Measurements from ENCODE around the gene CCDC9.
A peak's percentile ranks its signal among the peaks of the same experiment; 100 is the strongest.
"Not testable (repeated sequence)": the region's sequence is repeated elsewhere in the genome, so short reads cannot be mapped to it uniquely, and the experiment has no call there.

The CCDC9 gene

DNA sequence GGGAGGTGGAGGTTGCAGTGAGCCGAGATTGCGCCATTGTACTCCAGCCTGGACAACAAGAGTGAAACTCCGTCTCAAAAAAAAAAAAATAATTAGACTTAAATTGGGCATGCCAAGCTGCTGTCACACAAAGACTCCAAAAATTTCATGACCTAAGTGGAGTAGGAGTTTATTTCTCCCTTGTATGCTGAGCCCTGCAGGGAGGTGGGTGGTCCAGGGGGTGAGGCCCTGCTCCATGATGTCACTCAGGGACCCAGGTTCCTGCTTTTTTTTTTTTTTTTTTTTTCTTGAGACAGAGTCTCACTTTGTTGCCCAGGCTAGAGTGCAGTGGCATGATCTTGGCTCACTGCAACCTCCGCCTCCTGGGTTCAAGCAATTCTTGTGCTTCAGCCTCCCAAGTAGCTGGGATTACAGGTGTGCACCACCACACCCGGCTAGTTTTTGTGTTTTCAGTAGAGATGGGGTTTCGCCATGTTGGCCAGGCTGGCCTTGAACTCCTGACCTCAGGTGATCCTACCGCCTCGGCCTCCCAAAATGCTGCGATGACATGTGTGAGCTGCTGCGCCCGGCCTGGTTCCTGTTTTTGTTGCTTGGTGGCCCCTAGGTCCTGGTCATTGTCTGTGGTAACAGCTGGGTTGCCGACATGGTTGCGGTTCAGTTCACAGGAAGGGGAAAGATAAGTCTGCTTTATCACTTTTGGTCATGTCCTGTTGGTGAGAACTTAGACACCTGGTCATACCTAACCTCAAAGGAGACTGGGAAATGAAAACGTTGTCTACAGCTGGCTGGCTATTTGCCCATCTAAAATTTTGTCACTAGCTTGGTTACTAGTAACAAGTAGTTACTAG lies 5.8 kb downstream of the CCDC9 start:
- not testable (repeated sequence) for DNase-seq (ENCODE audit: low read depth)

- DNase-seq (ENCODE audit: low read depth): no peak
These were observed 8.3 kb downstream of the CCDC9 start for GRCh38 chr19:47264629-47265028.

DNA sequence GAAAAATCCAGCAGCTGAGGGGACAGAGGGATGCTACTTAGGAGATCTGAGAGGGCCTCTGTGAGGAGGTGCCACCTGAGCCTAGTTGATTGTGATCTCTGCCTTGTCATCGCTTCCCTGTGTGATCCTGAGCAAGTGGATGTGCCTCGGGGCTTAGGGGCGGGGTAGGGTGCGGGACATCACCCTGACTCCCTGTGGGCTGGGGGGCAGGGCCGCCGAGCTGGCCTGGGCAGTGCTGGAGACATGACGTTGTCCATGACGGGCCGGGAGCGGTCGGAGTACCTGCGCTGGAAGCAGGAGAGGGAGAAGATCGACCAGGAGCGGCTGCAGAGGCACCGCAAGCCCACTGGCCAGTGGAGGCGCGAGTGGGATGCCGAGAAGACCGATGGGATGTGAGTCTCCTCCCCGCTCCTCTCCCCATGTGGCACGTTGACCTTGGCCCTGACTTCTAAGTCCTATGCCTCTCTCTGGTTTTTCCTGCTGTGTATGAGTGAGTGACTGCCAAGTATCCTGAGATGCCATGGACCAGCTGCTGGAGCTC lies 10.1 kb downstream of the CCDC9 start:
- no peak for DNase-seq (ENCODE audit: low read depth)

GRCh38 chr19:47267350-47267759 lies 11.0 kb downstream of the CCDC9 start:
- DNase-seq (ENCODE audit: low read depth): no peak

GRCh38 chr19:47268028-47268427 lies 11.7 kb downstream of the CCDC9 start:
- DNase-seq (ENCODE audit: low read depth): no peak

DNA sequence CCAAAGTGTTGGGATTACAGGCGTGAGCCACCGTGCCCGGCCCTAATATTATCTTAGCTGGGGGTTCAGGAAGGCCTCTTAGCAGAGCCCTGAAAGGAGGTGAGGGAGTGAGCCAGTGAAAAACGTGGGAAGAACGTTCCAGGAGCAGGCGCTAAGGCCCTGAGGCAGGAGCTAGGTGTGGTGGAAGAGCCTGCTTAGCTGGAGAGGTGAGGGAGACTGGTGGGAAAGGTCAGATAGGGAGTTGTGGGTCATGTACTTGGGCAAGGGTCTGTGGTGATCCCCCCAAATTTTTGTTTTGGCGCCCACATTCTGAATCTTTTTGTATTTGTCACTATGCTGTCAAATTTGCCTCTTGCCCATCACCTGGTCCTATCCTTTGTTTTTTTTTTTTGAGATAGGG lies 13.3 kb downstream of the CCDC9 start:
- DNase-seq (ENCODE audit: low read depth): no peak

GRCh38 chr19:47270408-47270807 lies 14.1 kb downstream of the CCDC9 start:
- DNase-seq (ENCODE audit: low read depth): no peak

- no peak for DNase-seq (ENCODE audit: low read depth)
These were observed 15.6 kb downstream of the CCDC9 start for GRCh38 chr19:47271949-47272348.

- no peak for DNase-seq (ENCODE audit: low read depth)
These were observed 16.4 kb downstream of the CCDC9 start for GRCh38 chr19:47272448-47273312.

GRCh38 chr19:47273313-47274070 lies 17.2 kb downstream of the CCDC9 start:
- DNase-seq (ENCODE audit: low read depth): peak; percentile 56

GRCh38 chr19:47274071-47274890 lies 18.0 kb downstream of the CCDC9 start, which contains the start of gene INAFM1:
Gene INAFM1, plus strand, starts transcription at chr19:47274885. Its CDS starts 35 bp downstream, at chr19:47274920.
- peak; percentile 100 for DNase-seq (ENCODE audit: low read depth)

DNA sequence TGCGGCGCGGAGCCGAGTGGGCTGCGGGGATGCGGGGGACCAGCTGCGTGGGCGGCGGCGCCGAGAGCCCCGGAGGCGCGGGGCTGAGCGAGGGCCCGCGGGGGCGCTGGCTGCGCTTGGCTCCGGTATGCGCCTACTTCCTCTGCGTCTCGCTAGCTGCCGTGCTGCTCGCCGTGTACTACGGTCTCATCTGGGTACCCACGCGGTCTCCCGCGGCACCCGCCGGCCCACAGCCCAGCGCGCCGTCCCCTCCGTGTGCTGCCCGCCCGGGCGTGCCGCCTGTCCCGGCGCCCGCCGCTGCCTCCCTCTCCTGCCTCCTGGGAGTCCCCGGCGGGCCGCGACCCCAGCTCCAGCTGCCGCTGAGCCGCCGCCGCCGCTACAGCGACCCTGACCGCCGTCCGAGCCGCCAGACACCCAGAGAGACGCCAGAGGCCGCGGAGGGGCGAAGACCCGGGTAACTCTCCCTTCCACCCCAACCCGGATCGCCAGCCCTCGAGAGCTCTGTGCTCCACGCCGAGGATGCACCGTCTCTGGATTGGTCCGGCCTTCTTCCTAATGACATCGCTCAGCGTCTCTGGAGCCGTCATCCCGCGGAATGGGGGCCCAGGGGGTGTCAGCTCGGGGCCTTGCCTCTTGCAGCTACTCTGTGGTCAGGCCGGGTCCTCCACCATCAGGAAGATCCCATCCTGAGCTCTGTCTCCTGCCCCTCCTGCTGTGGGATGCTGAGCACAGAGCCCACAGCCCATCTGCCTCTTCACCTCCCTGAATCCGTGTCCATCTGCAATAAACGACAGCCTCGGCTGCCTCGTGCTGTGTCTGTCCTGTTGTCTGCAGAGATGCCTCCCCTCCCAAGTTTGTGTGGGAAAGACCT lies 18.8 kb downstream of the CCDC9 start:
- no peak for DNase-seq (ENCODE audit: low read depth)

DNA sequence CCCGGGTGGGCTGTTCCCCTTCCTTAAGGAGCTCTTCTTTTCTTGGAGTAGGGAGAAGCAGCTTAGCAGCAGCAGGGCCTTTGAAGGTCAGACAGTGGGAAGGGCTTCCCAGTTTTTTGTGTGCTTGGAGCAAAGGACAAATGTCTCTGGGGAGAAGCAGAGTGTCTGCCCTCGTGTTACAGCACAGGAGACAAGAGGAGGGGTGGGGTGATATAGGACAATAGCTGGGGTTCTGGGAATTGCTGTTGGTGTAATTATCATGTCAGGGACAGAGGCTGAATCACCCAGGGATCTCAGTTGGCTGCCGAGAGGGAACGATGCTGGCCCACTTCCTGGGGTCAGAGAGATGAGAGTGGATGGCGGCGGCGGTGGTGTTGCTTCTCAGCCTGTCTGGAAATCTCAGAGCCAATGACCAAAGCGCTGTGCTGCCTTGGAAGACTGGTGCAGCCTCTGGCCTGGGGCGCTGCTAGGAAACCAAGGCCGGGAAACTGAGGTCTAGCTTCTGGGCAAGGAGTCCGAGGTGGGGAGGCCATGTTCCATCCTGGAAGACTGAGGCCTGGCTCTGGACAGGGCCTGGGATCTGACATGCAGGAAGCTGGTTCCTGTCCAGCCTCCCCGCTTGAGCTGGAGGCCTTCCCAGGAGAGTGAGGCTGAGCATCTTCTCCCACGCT lies 19.6 kb downstream of the CCDC9 start:
- no peak for DNase-seq (ENCODE audit: low read depth)

DNA sequence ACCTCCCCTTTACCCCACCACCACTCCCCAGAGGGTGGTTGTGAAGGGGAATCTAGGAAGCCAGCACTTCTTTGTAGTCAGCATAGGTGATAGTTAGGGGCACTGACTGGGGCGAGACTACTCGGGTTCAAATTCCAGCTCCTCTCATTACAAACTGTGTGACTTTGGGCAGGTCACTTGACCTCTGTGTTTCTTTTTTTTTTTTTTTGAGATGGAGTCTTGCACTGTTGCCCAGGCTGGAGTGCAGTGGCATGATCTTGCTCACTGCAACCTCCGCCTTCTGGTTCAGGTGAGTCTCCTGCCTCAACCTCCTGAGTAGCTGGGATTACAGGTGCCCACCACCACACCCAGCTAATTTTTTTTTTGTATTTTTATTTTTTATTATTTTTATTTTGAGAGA lies 20.2 kb downstream of the CCDC9 start:
- not testable (repeated sequence) for DNase-seq (ENCODE audit: low read depth)

GRCh38 chr19:47280183-47280797 lies 24.0 kb downstream of the CCDC9 start:
- no peak for DNase-seq (ENCODE audit: low read depth)

DNA sequence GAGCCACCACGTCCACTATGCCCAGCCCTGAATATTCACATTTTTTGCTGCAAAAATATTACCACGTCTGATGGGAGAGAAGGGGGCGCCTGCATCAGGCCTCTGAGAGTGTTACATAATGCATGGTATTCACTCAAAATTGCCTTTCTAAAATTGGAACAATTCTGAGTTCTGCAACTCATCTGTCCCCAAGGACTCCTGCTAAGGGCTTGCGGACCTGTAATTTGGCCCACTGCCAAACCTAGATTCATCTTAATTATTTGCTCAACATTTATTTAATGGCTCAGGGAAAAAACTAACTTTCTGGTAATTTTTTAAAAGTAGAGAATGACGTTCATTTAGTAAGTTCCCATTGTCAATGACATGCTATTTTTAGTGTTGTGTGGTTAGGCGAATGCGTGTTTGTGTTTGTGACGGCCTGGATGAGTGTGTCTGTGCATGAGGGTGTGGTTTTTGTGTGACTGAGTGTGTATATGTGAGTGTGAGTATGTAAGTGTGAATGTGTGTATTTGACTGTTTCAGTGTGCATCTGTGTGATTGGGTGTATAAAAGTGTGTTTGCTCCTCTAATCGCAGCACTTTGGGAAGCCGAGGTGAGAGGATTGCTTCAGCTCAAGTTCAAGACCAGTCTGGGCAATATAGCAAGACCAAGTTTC lies 27.2 kb downstream of the CCDC9 start:
- DNase-seq (ENCODE audit: low read depth): no peak

GRCh38 chr19:47284324-47284899 lies 28.1 kb downstream of the CCDC9 start:
- DNase-seq (ENCODE audit: low read depth): no peak

DNA sequence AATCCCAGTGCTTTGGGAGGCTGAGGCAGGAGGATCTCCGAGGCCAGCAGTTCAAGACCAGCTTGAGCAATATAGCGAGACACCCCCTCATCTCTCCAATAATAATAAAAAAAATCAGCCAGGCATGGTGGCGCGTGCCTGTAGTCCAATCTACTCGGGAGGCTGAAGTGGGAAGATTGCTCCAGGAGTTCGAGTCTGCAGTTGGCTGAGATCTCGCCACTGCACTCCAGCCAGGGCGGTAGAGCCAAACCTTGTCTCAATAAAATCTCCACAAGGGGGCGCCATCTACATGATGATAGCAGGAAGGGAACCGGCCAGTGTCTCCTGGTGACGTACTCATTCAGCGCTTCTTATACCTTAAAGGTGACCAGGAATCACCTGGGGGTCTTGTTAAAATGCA lies 39.7 kb downstream of the CCDC9 start:
- peak; percentile 38 for DNase-seq (ENCODE audit: low read depth)

Measured in stimulated activated CD8-positive, alpha-beta memory T cell treated with anti-CD3 and anti-CD28 coated beads, Interleukin-15, amount 100 ng/mL, for 24 hours (primary cell).